ENCODE data around the gene LTO1. TPM values are rescaled to one million over a fixed set of nuclear protein-coding genes. Genes with fewer than 3 reads are reported as not detected.

Gene LTO1
- total RNA-seq, 1 experiment from 2014 or later = 27.5 TPM

DNA sequence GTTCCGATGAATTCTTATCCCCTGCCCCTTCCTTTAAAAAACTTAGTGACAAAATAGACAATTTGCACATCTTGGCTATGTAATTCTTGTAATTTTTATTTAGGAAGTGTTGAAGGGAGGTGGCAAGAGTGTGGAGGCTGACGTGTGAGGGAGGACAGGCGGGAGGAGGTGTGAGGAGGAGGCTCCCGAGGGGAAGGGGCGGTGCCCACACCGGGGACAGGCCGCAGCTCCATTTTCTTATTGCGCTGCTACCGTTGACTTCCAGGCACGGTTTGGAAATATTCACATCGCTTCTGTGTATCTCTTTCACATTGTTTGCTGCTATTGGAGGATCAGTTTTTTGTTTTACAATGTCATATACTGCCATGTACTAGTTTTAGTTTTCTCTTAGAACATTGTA is 22.2 kb downstream of the LTO1 start:
- no peaks in the 10 kb centered on the region for H3K27me3 Mint-ChIP-seq (ENCODE audit: low read depth)
- ChIA-PET POLR2A (no interaction called here), CTCF (interaction anchor here (1.0 kb wide), 1 partner anchor 9 kb away, joined by 4 read pairs; no protein-coding TSS in a partner anchor)
- no peak for TF ChIP-seq TCF7 (CRISPR knock-in tag; IDR thresholded peaks at IDR 0.05; ENCODE audit: low read depth)
- TF ChIP-seq, protein P1, sequence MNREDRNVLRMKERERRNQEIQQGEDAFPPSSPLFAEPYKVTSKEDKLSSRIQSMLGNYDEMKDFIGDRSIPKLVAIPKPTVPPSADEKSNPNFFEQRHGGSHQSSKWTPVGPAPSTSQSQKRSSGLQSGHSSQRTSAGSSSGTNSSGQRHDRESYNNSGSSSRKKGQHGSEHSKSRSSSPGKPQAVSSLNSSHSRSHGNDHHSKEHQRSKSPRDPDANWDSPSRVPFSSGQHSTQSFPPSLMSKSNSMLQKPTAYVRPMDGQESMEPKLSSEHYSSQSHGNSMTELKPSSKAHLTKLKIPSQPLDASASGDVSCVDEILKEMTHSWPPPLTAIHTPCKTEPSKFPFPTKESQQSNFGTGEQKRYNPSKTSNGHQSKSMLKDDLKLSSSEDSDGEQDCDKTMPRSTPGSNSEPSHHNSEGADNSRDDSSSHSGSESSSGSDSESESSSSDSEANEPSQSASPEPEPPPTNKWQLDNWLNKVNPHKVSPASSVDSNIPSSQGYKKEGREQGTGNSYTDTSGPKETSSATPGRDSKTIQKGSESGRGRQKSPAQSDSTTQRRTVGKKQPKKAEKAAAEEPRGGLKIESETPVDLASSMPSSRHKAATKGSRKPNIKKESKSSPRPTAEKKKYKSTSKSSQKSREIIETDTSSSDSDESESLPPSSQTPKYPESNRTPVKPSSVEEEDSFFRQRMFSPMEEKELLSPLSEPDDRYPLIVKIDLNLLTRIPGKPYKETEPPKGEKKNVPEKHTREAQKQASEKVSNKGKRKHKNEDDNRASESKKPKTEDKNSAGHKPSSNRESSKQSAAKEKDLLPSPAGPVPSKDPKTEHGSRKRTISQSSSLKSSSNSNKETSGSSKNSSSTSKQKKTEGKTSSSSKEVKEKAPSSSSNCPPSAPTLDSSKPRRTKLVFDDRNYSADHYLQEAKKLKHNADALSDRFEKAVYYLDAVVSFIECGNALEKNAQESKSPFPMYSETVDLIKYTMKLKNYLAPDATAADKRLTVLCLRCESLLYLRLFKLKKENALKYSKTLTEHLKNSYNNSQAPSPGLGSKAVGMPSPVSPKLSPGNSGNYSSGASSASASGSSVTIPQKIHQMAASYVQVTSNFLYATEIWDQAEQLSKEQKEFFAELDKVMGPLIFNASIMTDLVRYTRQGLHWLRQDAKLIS (CRISPR knock-in tag; IDR thresholded peaks at IDR 0.05; ENCODE audit: borderline replicate concordance) = no peak
- TF ChIP-seq CREB1 (CRISPR knock-in tag; IDR thresholded peaks at IDR 0.05) = no peak
- ATAC-seq = no peak
- H3K36me3 Mint-ChIP-seq = peaks cover 39% of the 10 kb centered on the region
- no peak for DNase-seq (ENCODE audit: low spot score)
- no peak overlapping the region; the same call in 1 of the 2 replicates for H3K27ac Mint-ChIP-seq
- no peak overlapping the region for H3K4me3 Mint-ChIP-seq
- H3K9me3 Mint-ChIP-seq = no peaks in the 10 kb centered on the region
- H3K4me1 Mint-ChIP-seq = peaks cover 16% of the 10 kb centered on the region

DNA sequence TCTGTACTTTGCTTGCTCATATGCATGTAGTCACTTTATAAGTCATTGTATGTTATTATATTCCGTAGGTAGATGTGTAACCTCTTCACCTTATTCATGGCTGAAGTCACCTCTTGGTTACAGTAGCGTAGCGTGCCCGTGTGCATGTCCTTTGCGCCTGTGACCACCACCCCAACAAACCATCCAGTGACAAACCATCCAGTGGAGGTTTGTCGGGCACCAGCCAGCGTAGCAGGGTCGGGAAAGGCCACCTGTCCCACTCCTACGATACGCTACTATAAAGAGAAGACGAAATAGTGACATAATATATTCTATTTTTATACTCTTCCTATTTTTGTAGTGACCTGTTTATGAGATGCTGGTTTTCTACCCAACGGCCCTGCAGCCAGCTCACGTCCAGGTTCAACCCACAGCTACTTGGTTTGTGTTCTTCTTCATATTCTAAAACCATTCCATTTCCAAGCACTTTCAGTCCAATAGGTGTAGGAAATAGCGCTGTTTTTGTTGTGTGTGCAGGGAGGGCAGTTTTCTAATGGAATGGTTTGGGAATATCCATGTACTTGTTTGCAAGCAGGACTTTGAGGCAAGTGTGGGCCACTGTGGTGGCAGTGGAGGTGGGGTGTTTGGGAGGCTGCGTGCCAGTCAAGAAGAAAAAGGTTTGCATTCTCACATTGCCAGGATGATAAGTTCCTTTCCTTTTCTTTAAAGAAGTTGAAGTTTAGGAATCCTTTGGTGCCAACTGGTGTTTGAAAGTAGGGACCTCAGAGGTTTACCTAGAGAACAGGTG is 23.1 kb downstream of the LTO1 start:
- Mint-ChIP-seq H3K4me3 (no peak overlapping the region), H3K36me3 (peaks cover 41% of the 10 kb centered on the region), H3K9me3 (no peaks in the 10 kb centered on the region), H3K27ac (0 out of 2 replicates have a peak overlapping the region, but pooled peaks have one; percentile 12), H3K4me1 (peaks cover 9% of the 10 kb centered on the region), H3K27me3 (ENCODE audit: low read depth) (no peaks in the 10 kb centered on the region)
- DNase-seq (ENCODE audit: low spot score) (no peak), ATAC-seq (no peak)
- POLR2A ChIA-PET = no interaction called here
- TF ChIP-seq FOXJ3 (CRISPR knock-in tag; IDR thresholded peaks at IDR 0.05; ENCODE audit: borderline replicate concordance) (no peak), GTF2I (CRISPR knock-in tag; conservative IDR thresholded peaks at IDR 0.05) (no peak), ZNF512 (CRISPR knock-in tag; IDR thresholded peaks at IDR 0.05; ENCODE audit: borderline replicate concordance) (no peak)
- TF ChIP-seq, protein P2, sequence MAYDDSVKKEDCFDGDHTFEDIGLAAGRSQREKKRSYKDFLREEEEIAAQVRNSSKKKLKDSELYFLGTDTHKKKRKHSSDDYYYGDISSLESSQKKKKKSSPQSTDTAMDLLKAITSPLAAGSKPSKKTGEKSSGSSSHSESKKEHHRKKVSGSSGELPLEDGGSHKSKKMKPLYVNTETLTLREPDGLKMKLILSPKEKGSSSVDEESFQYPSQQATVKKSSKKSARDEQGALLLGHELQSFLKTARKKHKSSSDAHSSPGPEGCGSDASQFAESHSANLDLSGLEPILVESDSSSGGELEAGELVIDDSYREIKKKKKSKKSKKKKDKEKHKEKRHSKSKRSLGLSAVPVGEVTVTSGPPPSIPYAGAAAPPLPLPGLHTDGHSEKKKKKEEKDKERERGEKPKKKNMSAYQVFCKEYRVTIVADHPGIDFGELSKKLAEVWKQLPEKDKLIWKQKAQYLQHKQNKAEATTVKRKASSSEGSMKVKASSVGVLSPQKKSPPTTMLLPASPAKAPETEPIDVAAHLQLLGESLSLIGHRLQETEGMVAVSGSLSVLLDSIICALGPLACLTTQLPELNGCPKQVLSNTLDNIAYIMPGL (CRISPR knock-in tag; IDR thresholded peaks at IDR 0.05) = no peak
- TF ChIP-seq, protein P3, sequence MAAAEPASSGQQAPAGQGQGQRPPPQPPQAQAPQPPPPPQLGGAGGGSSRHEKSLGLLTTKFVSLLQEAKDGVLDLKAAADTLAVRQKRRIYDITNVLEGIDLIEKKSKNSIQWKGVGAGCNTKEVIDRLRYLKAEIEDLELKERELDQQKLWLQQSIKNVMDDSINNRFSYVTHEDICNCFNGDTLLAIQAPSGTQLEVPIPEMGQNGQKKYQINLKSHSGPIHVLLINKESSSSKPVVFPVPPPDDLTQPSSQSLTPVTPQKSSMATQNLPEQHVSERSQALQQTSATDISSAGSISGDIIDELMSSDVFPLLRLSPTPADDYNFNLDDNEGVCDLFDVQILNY (CRISPR knock-in tag; IDR thresholded peaks at IDR 0.05) = no peak
- CTCF ChIA-PET = interaction anchor here (0.9 kb wide), 1 partner anchor 10 kb away, joined by 3 read pairs; no protein-coding TSS in a partner anchor

- Mint-ChIP-seq H3K36me3 (peaks cover 43% of the 10 kb centered on the region), H3K9me3 (no peaks in the 10 kb centered on the region), H3K27ac (no peak overlapping the region), H3K4me3 (no peak overlapping the region), H3K4me1 (peaks cover 9% of the 10 kb centered on the region), H3K27me3 (ENCODE audit: low read depth) (no peaks in the 10 kb centered on the region)
- ChIA-PET POLR2A (no interaction called here), CTCF (no interaction called here)
- TF ChIP-seq USF2 (CRISPR knock-in tag; IDR thresholded peaks at IDR 0.05) (no peak), ESRRA (CRISPR knock-in tag; IDR thresholded peaks at IDR 0.05; ENCODE audit: borderline replicate concordance) (no peak), JUN (CRISPR knock-in tag; IDR thresholded peaks at IDR 0.05) (no peak), ZNF138 (CRISPR knock-in tag; conservative IDR thresholded peaks at IDR 0.05) (no peak)
- TF ChIP-seq, protein P2 (CRISPR knock-in tag; IDR thresholded peaks at IDR 0.05) = no peak
- TF ChIP-seq, protein P4, sequence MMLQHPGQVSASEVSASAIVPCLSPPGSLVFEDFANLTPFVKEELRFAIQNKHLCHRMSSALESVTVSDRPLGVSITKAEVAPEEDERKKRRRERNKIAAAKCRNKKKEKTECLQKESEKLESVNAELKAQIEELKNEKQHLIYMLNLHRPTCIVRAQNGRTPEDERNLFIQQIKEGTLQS (CRISPR knock-in tag; conservative IDR thresholded peaks at IDR 0.05) = no peak
- no peak for ATAC-seq
- no peak for DNase-seq (ENCODE audit: low spot score)
Observed at GRCh38 chr11:69650832-69651344, 24.3 kb downstream of the LTO1 start.
